ENCODE measurements around the gene SET.

The SET gene

DNA sequence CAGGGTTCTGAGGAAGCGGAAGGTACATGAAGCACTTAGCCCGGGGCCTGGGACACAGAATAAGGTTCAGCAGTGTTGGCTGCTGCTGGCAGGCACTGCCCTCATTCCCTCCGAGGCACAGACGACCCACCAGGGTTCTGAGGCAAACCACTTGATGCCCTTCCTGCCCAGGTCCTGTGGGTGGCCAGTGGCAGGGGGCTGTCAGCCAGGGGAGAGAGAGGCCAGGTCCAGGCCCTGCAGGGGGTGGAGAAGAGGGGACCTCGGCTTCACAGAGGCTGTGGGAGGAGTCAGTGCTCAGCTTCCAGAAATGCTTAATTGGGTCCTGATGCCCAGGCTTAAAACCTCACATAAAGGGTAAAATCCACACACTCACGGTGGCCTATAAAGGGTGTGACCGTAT is 39.3 kb downstream of the SET start:
- in situ Hi-C loops (cut with MboI; ENCODE audit: low sequenced_read_pairs), result no loop called here

DNA sequence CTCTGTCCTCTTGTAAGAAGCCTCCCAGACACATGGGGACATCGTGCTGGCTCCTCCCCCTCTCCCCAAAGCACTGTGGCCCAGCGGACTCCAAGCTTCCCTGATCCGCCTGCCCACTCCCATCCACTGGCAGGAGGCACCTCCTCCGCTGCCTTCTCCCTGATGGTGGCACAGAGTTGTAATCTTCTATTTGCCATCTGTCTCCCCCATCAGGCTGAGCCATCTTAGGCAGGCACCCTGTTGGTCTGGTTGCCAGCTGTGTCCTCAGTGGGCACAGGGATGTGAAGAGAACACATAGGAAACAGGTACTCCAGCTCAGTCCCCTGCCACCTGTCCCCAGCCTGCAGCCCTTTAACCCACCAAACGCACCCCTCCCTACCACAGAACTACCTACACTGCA is 40.3 kb downstream of the SET start:
- in situ Hi-C loops (cut with MboI; ENCODE audit: low sequenced_read_pairs), result no loop called here

DNA sequence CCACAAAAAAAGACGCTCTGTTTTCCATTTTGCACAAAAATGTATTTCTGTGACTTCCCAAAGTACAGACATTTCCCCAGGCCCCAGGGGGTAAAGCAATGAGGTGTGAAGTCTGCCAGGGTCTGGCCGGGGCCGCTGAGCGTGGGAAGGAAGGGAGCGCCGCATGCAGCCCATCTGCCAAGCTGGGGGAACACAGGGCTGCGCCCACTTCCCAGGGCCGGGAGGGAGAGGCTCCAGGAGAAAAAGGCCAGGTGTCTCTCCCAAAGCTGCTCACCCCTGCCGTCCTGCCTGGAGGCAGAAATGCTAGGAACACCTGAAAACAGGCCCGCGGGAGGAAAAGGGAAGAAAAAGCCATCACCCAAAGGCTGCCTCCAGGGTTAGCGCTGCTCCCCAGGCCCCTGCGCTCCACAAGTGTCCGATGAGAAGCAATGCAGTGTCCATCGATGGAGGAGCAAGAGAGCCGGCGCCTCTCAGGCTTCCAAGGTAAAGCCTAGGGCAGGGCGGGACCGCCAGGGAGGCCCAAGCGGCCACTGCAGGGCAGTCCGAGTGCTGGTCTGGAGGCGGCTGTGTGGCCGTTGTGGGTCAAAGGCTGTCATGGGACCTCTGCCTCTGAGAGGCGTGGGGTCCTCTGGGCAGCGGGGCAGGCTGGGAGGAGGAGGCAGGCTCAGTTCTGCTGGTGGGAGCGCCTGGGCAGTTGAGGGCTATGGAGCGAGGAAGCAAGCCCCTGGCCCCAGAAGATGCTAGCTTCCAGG is 40.9 kb downstream of the SET start:
- in situ Hi-C loops (cut with MboI; ENCODE audit: low sequenced_read_pairs), result no loop called here

DNA sequence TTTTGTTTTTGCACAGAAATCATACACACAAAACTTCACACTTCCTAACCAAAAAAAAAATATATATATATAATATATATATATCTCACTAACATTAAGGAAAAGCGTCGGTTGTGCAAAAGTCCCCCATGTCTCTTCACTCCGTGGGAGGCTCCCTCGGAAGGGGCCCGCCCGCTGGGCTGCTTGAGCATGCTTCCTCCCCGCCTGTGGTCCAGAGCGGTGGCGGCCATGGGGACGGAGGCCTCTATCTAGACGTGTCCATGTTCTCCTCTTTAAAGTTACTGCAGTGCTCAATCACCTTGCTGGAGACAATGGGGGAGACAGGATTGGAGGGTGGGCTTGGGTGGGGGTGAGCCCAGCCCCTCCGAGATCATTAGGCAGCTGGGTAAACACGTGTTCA is 42.1 kb downstream of the SET start:
- in situ Hi-C loops (cut with MboI; ENCODE audit: low sequenced_read_pairs), result no loop called here

DNA sequence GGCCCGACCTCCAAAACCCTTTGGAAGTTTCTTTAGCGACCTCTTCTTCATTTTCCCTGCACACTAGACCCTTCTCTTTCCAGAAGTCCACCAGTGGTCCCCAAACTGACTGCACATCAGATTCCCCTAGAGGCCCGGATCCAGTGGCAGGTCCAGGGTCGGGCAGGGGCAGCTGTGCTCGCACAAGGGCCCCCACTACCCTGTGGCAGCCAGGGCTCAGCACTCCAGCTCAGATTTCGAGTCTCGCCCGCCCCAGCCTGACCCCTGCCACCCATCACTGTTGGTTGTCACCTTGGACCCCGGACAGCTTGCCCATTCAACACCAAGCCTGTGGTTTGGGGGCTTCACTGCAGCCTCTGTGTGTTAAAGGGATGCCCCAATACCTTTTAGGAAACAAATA is 42.7 kb downstream of the SET start:
- in situ Hi-C loops (cut with MboI; ENCODE audit: low sequenced_read_pairs), result no loop called here

DNA sequence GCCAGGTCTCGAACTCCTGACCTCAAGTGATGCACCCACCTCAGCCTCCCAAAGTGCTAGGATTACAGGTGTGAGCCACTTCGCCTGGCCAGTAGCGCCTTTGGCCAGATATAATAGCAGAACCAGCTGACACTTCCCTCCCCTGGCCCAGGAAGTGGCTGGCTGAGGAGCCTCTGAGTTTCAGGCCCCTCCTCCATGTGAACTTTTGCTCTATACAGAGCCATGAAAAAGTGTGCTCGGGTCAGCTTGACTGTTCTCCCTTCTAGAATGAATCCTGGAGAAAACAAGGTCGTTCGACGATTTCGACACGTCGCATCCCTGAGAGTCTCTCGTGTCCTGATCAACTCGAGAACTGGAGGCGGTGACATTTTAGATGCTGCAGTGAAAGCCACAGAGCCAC is 43.6 kb downstream of the SET start:
- in situ Hi-C loops (cut with MboI; ENCODE audit: low sequenced_read_pairs), result no loop called here

DNA sequence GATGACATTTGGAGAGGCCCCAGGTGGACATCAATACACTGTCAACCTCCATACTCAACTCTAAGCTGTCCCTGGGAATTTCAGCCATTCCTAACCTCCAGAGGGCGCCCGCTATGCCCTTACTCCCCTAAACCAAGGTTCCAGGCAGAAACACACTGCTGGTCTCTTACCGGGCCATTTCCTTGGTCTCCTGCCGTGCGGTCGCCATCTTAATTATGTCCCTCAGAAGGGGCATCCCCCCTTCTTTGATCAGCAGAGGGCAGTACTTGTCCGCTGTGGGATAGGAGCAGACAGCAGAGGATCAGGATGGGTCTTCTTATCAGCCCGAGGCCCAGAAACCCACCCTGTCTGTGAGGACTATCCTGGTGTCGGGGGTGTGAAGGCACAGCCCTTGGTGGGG is 44.2 kb downstream of the SET start:
- in situ Hi-C loops (cut with MboI; ENCODE audit: low sequenced_read_pairs), result no loop called here

DNA sequence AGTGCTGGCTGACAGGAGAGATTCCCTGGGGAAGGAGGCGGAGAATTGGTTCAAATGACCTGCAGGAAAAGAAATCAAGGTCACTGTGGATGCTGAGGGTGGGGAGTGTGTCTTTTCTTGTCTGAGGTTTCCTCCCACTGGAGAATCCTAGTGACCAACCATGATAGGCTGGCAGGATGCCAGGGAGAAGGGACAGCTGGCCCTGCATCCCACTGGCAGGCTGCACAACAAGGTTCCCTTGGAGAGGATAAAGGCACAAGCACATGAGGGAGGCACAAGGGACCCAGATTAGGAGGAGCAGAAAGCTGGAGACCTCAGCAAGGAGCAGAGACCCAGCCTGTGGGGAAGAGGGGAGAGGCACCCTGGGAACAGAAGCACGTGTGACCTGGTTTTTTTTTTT is 46.4 kb downstream of the SET start:
- in situ Hi-C loops (cut with MboI; ENCODE audit: low sequenced_read_pairs), result no loop called here

DNA sequence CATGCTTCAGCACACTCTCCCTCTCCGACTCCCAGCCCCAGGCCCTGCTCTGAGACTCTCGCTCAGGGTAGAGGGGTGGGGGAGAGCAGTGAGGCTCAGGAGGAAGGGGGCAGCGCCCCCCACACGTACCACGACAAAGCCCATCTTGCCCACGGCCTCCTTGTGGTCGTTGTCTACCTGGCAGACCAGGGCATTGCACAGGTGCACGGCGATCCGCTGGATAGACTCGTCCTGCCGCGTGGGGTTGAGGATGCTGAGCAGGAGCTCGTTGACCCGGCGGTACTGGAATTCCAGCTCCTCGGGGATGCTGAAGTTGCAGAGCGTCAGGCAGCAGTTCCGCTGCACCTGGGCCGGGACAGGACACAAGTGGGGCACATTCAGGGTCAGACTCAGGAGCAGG is 53.4 kb downstream of the SET start:
- in situ Hi-C loops (cut with MboI; ENCODE audit: low sequenced_read_pairs), result no loop called here

DNA sequence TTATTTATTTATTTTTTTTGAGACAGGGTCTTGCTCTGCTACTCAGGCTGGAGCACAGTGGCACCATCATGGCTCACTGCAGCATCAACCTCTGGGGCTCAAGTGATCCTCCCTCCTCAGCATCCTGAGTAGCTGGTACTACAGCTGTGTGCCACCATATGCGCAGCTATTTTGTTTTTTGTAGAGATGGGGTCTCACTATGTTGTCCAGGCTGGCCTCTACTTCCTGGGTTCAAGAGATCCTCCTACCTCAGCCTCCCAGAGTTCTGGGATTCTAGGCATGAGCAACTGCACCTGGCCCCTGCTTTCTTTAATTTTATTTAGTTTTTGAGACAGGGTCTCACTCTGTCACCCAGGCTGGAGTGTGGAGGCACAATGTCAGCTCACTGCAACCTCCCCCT is 54.4 kb downstream of the SET start:
- in situ Hi-C loops (cut with MboI; ENCODE audit: low sequenced_read_pairs), result no loop called here

All from HL-60/S4 treated with phorbol 12-myristate 13-acetate at 8.2 ng/mL for 4 days and 3 days (cell line).